Measurements from ENCODE around the gene CCDC188.

DNA sequence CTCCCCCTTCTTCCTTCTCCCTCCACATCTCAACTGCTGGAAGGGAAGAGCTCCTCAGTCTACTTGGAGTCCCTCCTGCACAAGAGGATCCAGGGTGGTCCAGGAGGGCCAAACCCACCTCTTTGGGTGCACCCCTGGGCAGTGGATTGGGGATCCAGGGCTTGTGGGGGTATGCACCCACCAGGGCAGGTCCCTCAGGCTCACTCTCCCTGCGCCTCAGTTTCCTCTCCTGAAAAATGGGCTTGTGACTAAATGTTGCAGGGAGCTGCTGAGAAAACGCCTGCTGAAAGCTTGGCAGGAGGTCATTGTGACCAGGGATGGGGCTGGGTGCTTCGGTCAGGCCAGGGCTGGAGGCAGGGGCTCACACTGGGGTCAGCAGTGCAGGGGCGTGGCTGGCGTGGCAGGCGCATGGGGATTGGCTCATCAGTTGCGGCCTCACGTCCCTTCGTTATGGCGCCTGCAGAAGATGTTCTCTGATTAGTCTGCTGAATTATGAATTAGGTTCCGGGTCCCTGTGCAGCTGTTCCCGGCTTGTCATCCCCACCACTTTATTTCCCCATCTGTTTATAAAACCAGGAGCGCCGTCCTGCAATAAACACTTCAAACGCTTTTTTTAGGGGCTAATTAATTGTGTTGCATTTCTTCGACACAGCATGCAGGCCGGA lies 25.7 kb upstream of the CCDC188 start:
- TF ChIP-seq, protein P1, sequence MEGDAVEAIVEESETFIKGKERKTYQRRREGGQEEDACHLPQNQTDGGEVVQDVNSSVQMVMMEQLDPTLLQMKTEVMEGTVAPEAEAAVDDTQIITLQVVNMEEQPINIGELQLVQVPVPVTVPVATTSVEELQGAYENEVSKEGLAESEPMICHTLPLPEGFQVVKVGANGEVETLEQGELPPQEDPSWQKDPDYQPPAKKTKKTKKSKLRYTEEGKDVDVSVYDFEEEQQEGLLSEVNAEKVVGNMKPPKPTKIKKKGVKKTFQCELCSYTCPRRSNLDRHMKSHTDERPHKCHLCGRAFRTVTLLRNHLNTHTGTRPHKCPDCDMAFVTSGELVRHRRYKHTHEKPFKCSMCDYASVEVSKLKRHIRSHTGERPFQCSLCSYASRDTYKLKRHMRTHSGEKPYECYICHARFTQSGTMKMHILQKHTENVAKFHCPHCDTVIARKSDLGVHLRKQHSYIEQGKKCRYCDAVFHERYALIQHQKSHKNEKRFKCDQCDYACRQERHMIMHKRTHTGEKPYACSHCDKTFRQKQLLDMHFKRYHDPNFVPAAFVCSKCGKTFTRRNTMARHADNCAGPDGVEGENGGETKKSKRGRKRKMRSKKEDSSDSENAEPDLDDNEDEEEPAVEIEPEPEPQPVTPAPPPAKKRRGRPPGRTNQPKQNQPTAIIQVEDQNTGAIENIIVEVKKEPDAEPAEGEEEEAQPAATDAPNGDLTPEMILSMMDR (IDR thresholded peaks at IDR 0.05; ENCODE audit: low read depth, low read length, missing input control) = no peak
- TF ChIP-seq EGR1 (IDR thresholded peaks at IDR 0.05; ENCODE audit: low read depth in 2 of 2) = no peak
- TF ChIP-seq, protein P2, sequence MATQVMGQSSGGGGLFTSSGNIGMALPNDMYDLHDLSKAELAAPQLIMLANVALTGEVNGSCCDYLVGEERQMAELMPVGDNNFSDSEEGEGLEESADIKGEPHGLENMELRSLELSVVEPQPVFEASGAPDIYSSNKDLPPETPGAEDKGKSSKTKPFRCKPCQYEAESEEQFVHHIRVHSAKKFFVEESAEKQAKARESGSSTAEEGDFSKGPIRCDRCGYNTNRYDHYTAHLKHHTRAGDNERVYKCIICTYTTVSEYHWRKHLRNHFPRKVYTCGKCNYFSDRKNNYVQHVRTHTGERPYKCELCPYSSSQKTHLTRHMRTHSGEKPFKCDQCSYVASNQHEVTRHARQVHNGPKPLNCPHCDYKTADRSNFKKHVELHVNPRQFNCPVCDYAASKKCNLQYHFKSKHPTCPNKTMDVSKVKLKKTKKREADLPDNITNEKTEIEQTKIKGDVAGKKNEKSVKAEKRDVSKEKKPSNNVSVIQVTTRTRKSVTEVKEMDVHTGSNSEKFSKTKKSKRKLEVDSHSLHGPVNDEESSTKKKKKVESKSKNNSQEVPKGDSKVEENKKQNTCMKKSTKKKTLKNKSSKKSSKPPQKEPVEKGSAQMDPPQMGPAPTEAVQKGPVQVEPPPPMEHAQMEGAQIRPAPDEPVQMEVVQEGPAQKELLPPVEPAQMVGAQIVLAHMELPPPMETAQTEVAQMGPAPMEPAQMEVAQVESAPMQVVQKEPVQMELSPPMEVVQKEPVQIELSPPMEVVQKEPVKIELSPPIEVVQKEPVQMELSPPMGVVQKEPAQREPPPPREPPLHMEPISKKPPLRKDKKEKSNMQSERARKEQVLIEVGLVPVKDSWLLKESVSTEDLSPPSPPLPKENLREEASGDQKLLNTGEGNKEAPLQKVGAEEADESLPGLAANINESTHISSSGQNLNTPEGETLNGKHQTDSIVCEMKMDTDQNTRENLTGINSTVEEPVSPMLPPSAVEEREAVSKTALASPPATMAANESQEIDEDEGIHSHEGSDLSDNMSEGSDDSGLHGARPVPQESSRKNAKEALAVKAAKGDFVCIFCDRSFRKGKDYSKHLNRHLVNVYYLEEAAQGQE (IDR thresholded peaks at IDR 0.05) = no peak
- TF ChIP-seq YY1 (IDR thresholded peaks at IDR 0.05) = no peak
- TF ChIP-seq SP1 (IDR thresholded peaks at IDR 0.05) = no peak
- TF ChIP-seq GABPA (IDR thresholded peaks at IDR 0.05 in 1 of 2, conservative IDR thresholded peaks at IDR 0.05 in 1 of 2) = no peak
- no peak for TF ChIP-seq RXRA (IDR thresholded peaks at IDR 0.05)
- no peak for TF ChIP-seq JUND (IDR thresholded peaks at IDR 0.05)
- TF ChIP-seq NR2F2 (IDR thresholded peaks at IDR 0.05) = no peak
- TF ChIP-seq, protein P3, sequence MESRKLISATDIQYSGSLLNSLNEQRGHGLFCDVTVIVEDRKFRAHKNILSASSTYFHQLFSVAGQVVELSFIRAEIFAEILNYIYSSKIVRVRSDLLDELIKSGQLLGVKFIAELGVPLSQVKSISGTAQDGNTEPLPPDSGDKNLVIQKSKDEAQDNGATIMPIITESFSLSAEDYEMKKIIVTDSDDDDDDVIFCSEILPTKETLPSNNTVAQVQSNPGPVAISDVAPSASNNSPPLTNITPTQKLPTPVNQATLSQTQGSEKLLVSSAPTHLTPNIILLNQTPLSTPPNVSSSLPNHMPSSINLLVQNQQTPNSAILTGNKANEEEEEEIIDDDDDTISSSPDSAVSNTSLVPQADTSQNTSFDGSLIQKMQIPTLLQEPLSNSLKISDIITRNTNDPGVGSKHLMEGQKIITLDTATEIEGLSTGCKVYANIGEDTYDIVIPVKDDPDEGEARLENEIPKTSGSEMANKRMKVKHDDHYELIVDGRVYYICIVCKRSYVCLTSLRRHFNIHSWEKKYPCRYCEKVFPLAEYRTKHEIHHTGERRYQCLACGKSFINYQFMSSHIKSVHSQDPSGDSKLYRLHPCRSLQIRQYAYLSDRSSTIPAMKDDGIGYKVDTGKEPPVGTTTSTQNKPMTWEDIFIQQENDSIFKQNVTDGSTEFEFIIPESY (IDR thresholded peaks at IDR 0.05) = no peak
- no peak for TF ChIP-seq RAD21 (IDR thresholded peaks at IDR 0.05)

Data from liver (tissue), 3 donors.